Cerebellar cortex (tissue), 1 donor: ENCODE measurements around the gene CNTNAP5.

Source experiments
- DNase-seq: peaks from one replicate; pipeline ENCODE4 v3.0.0-alpha.2; 2015; ENCODE audit warnings: low spot score

The CNTNAP5 gene

GRCh38 chr2:124063596-124063995 is 38.5 kb downstream of the CNTNAP5 start:
- no peak for DNase-seq

- DNase-seq, result no peak
These were observed 40.5 kb downstream of the CNTNAP5 start for GRCh38 chr2:124065636-124066035.

GRCh38 chr2:124066776-124067175 is 41.7 kb downstream of the CNTNAP5 start:
- no peak for DNase-seq

- no peak for DNase-seq
These were observed 54.0 kb downstream of the CNTNAP5 start for GRCh38 chr2:124079045-124079444.

GRCh38 chr2:124080281-124081153 is 55.4 kb downstream of the CNTNAP5 start:
- DNase-seq, result no peak

- DNase-seq, result no peak
These were observed 56.1 kb downstream of the CNTNAP5 start for GRCh38 chr2:124081154-124081716.

GRCh38 chr2:124088616-124089015 is 63.5 kb downstream of the CNTNAP5 start:
- DNase-seq, result no peak

- DNase-seq, result no peak
These were observed 66.6 kb downstream of the CNTNAP5 start for GRCh38 chr2:124091721-124092120.

- no peak for DNase-seq
These were observed 67.6 kb downstream of the CNTNAP5 start for GRCh38 chr2:124092651-124093050.

GRCh38 chr2:124104914-124105313 is 79.8 kb downstream of the CNTNAP5 start:
- no peak for DNase-seq

GRCh38 chr2:124112206-124112605 is 87.1 kb downstream of the CNTNAP5 start:
- DNase-seq, result no peak

GRCh38 chr2:124112966-124113365 is 87.9 kb downstream of the CNTNAP5 start:
- no peak for DNase-seq

GRCh38 chr2:124120246-124120645 is 95.2 kb downstream of the CNTNAP5 start:
- no peak for DNase-seq

GRCh38 chr2:124121106-124121505 is 96.0 kb downstream of the CNTNAP5 start:
- DNase-seq, result no peak

- DNase-seq, result no peak
These were observed 96.7 kb downstream of the CNTNAP5 start for GRCh38 chr2:124121760-124122275.

- no peak for DNase-seq
These were observed 97.3 kb downstream of the CNTNAP5 start for GRCh38 chr2:124122340-124122739.

- no peak for DNase-seq
These were observed 106.2 kb downstream of the CNTNAP5 start for GRCh38 chr2:124131276-124131675.

GRCh38 chr2:124136110-124136509 is 111.0 kb downstream of the CNTNAP5 start:
- DNase-seq, result no peak

- DNase-seq, result no peak
These were observed 113.0 kb downstream of the CNTNAP5 start for GRCh38 chr2:124138076-124138475.

GRCh38 chr2:124145982-124146381 is 120.9 kb downstream of the CNTNAP5 start:
- no peak for DNase-seq

GRCh38 chr2:124147552-124147951 is 122.5 kb downstream of the CNTNAP5 start:
- DNase-seq, result no peak

- no peak for DNase-seq
These were observed 124.5 kb downstream of the CNTNAP5 start for GRCh38 chr2:124149571-124149970.

GRCh38 chr2:124151691-124152090 is 126.6 kb downstream of the CNTNAP5 start:
- no peak for DNase-seq
